ENCODE results near the gene ITGAD. TPM values are rescaled to one million over a fixed set of nuclear protein-coding genes. Genes with fewer than 3 reads are reported as not detected.
A peak's percentile ranks its signal among the peaks of the same experiment; 100 is the strongest.

The ITGAD gene
- total and polyA plus RNA-seq, 2 of the 13 experiments (the other 11 are each of a cell fraction or from before 2014, with no cell fraction given): not detected

- BruUV-seq (replicated peaks): no TSS peak
- intact Hi-C loops (cut with micrococcal nuclease; ENCODE audit: unreplicated experiment): loop anchor here (1.0 to 5.0 kb wide), 4 partner anchors 17 to 412 kb away; partner anchors contain the start of genes RUSF1 and ZNF267
- H3K4me1 ChIP-seq (ENCODE audit: insufficient read depth, low read length): peaks cover 41% of the 10 kb centered on the region
- CTCF ChIA-PET (ENCODE audit: low intra/inter-chr PET ratio, low total read pairs): no interaction called here
- peak; percentile 99 for DNase-seq (ENCODE audit: low spot score)
- H3K27me3 ChIP-seq (ENCODE audit: control insufficient read depth in 1 of 2, insufficient read depth in 2 of 2, low read length in 2 of 2): no peaks in the 10 kb centered on the region; a peak in 1 of 5 replicates
- H3K4me2 ChIP-seq (ENCODE audit: low read depth, low read length): peak overlapping the region; percentile 99
- peak overlapping the region; percentile 97 for H3K9ac ChIP-seq (ENCODE audit: insufficient read depth, low read depth, low read length)
- peaks cover 26 to 37% of the 10 kb centered on the region in 2 experiments for H3K36me3 ChIP-seq (replicated peaks in 1 of 2; ENCODE audit: control insufficient read depth in 1 of 2, insufficient read depth in 2 of 2, low read length in 2 of 2)
- H3K9me3 ChIP-seq (ENCODE audit: low read length): no peaks in the 10 kb centered on the region
- peak overlapping the region; percentile 95 for H3K27ac ChIP-seq (ENCODE audit: extremely low read length, insufficient read depth, low read length)
- peak overlapping the region; percentile 71 to 98 (median 83) for H3K4me3 ChIP-seq (replicated peaks in 1 of 3; ENCODE audit: insufficient read depth in 1 of 3, low read depth in 2 of 3, low read length in 3 of 3)
- 11% methylated on average over 46 of the region's 61 CpGs for WGBS (ENCODE audit: low lambda C conversion rate)
- ATAC-seq: peak; percentile 69
- no peak overlapping the region for H2AFZ ChIP-seq (ENCODE audit: low read length)
- H3K79me2 ChIP-seq (ENCODE audit: insufficient read depth, low read length): peaks cover 38% of the 10 kb centered on the region
- POLR2A ChIA-PET: interaction anchor here (0.9 to 8.3 kb wide), 25 partner anchors 8 to 461 kb away, joined by 3 to 110 read pairs (median 8); partner anchors contain the start of genes FUS, KAT8, PYCARD and RUSF1
- in situ Hi-C loops (cut with HindIII; ENCODE audit: extremely low pct_ligation_motif_present, low pct_unique_long_range_greater_than_20kb): loop anchor here (5.0 to 10.0 kb wide), 3 partner anchors 242 to 468 kb away; partner anchors contain the start of gene ZNF267
- FAIRE-seq: peak; percentile 98
- peaks cover 42% of the 10 kb centered on the region for H4K20me1 ChIP-seq (ENCODE audit: insufficient read depth, low read length)
- TF ChIP-seq MXI1 (IDR thresholded peaks at IDR 0.05; ENCODE audit: borderline replicate concordance, low read depth, low read length): no peak
- no peak for TF ChIP-seq ZNF225 (CRISPR knock-in tag; IDR thresholded peaks at IDR 0.05)
- peak; percentile 58; the same call in 1 of the 2 replicates for TF ChIP-seq DRAP1 (CRISPR knock-in tag; IDR thresholded peaks at IDR 0.05)
- no peak for TF ChIP-seq PRMT3 (CRISPR knock-in tag; IDR thresholded peaks at IDR 0.05; ENCODE audit: borderline replicate concordance, low read depth)
- TF ChIP-seq, protein P1, sequence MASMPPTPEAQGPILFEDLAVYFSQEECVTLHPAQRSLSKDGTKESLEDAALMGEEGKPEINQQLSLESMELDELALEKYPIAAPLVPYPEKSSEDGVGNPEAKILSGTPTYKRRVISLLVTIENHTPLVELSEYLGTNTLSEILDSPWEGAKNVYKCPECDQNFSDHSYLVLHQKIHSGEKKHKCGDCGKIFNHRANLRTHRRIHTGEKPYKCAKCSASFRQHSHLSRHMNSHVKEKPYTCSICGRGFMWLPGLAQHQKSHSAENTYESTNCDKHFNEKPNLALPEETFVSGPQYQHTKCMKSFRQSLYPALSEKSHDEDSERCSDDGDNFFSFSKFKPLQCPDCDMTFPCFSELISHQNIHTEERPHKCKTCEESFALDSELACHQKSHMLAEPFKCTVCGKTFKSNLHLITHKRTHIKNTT (CRISPR knock-in tag; IDR thresholded peaks at IDR 0.05): no peak
- TF ChIP-seq CEBPG (CRISPR knock-in tag; IDR thresholded peaks at IDR 0.05): peak; percentile 58
- TF ChIP-seq PHF5A (CRISPR knock-in tag; IDR thresholded peaks at IDR 0.05; ENCODE audit: low read depth, unreplicated experiment): no peak
- no peak for TF ChIP-seq CCAR2 (optimal IDR thresholded peaks at IDR 0.05; ENCODE audit: low read depth, low read length)
- TF ChIP-seq NCOA5 (CRISPR knock-in tag; IDR thresholded peaks at IDR 0.05): no peak
- peak; percentile 78; the same call in 1 of the 2 replicates for TF ChIP-seq CREM (IDR thresholded peaks at IDR 0.05)
- no peak for TF ChIP-seq CREM (CRISPR knock-in tag; IDR thresholded peaks at IDR 0.05)
- TF ChIP-seq KDM2A (CRISPR knock-in tag; IDR thresholded peaks at IDR 0.05; ENCODE audit: borderline replicate concordance, low read depth): no peak
- peak; percentile 9; the same call in 1 of the 2 replicates for TF ChIP-seq KLF9 (CRISPR knock-in tag; IDR thresholded peaks at IDR 0.05; ENCODE audit: low read depth)
- TF ChIP-seq, protein P2, sequence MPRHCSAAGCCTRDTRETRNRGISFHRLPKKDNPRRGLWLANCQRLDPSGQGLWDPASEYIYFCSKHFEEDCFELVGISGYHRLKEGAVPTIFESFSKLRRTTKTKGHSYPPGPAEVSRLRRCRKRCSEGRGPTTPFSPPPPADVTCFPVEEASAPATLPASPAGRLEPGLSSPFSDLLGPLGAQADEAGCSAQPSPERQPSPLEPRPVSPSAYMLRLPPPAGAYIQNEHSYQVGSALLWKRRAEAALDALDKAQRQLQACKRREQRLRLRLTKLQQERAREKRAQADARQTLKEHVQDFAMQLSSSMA (CRISPR knock-in tag; IDR thresholded peaks at IDR 0.05): no peak
- no peak for TF ChIP-seq KLF13 (CRISPR knock-in tag; IDR thresholded peaks at IDR 0.05)
- no peak for TF ChIP-seq ZNF501 (CRISPR knock-in tag; IDR thresholded peaks at IDR 0.05)
- no peak for TF ChIP-seq ZKSCAN1 (IDR thresholded peaks at IDR 0.05; ENCODE audit: low read length)
- TF ChIP-seq NAIF1 (CRISPR knock-in tag; IDR thresholded peaks at IDR 0.05; ENCODE audit: borderline replicate concordance): no peak
- TF ChIP-seq IKZF5 (CRISPR knock-in tag; IDR thresholded peaks at IDR 0.05): 0 out of 2 replicates have a peak, but pooled peaks have one; percentile 12
- TF ChIP-seq SOX13 (IDR thresholded peaks at IDR 0.05): no peak
- TF ChIP-seq SOX13 (CRISPR knock-in tag; conservative IDR thresholded peaks at IDR 0.05 in 1 of 2, IDR thresholded peaks at IDR 0.05 in 1 of 2): peak in 1 of 2 experiments; percentile 18; a peak in 1 of 4 replicates
- TF ChIP-seq PAX8 (CRISPR knock-in tag; IDR thresholded peaks at IDR 0.05; ENCODE audit: borderline replicate concordance): no peak
Measured at GRCh38 chr16:31459687-31460581, 66.8 kb downstream of the ITGAD start.

All from HepG2 (cell line).